Peyer's patch (tissue), 4 donors: ENCODE measurements around the gene AMBRA1. TPM values are rescaled to one million over a fixed set of nuclear protein-coding genes. Genes with fewer than 3 reads are reported as not detected.

Source experiments
- DNase-seq, 3 donors: peaks; one replicate each; pipeline ENCODE4 v3.0.0-alpha.2; 2017 to 2019
- H3K27ac ChIP-seq, 4 donors: fragments of 200-600 bp; sonication (generic); one replicate each; pipeline ENCODE4 v1.5.1; 2016 to 2019
- H3K27me3 ChIP-seq, 2 donors: fragments of 200-600 bp; sonication (generic); one replicate each; pipeline ENCODE4 v1.5.1; 2019
- H3K36me3 ChIP-seq, 3 donors: fragments of 200-600 bp; sonication (generic); one replicate each; pipeline ENCODE4 v1.5.1; 2016 to 2019
- H3K4me1 ChIP-seq, 4 donors: fragments of 200-600 bp; sonication (generic); one replicate each; pipeline ENCODE4 v1.5.1; 2016 to 2019
- H3K4me3 ChIP-seq, 4 donors: fragments of 200-600 bp; sonication (generic); 1 replicate in 3 of 4; 2 replicates in 1 of 4; pipeline ENCODE4 v1.5.1; 2016 to 2019; ENCODE audit warnings: mild to moderate bottlenecking in 1 of 4
- H3K9me3 ChIP-seq, 4 donors: fragments of 200-600 bp; sonication (generic); one replicate each; pipeline ENCODE4 v1.5.1; 2016 to 2019; ENCODE audit warnings: mild to moderate bottlenecking in 1 of 4
- POLR2A ChIP-seq, 2 donors: fragments of 450-650 bp; IDR thresholded peaks; one replicate each; pipeline ENCODE4 v1.5.1; 2017; ENCODE audit warnings: antibody characterized with exemption in 2 of 2, mild to moderate bottlenecking in 2 of 2, moderate library complexity in 2 of 2
- total RNA-seq, 4 donors: library from RNA; depleted of rRNA; stranded (reverse); fragments of >200 nt; gene quantifications; one replicate each; pipeline ENCODE4 v1.1.0, GENCODE V29; 2016
- TF ChIP-seq, protein P1 (sequence below), 6 experiments: fragments of 450-650 bp in 4 of 6; fragments of 200-600 bp in 2 of 6; sonication (generic) in 1 of 6; IDR thresholded peaks; one replicate each; pipeline ENCODE4 v1.5.1; 2017 to 2019; ENCODE audit warnings: antibody characterized with exemption in 6 of 6, mild to moderate bottlenecking in 3 of 6, moderate library complexity in 1 of 6

Gene AMBRA1, protein sequence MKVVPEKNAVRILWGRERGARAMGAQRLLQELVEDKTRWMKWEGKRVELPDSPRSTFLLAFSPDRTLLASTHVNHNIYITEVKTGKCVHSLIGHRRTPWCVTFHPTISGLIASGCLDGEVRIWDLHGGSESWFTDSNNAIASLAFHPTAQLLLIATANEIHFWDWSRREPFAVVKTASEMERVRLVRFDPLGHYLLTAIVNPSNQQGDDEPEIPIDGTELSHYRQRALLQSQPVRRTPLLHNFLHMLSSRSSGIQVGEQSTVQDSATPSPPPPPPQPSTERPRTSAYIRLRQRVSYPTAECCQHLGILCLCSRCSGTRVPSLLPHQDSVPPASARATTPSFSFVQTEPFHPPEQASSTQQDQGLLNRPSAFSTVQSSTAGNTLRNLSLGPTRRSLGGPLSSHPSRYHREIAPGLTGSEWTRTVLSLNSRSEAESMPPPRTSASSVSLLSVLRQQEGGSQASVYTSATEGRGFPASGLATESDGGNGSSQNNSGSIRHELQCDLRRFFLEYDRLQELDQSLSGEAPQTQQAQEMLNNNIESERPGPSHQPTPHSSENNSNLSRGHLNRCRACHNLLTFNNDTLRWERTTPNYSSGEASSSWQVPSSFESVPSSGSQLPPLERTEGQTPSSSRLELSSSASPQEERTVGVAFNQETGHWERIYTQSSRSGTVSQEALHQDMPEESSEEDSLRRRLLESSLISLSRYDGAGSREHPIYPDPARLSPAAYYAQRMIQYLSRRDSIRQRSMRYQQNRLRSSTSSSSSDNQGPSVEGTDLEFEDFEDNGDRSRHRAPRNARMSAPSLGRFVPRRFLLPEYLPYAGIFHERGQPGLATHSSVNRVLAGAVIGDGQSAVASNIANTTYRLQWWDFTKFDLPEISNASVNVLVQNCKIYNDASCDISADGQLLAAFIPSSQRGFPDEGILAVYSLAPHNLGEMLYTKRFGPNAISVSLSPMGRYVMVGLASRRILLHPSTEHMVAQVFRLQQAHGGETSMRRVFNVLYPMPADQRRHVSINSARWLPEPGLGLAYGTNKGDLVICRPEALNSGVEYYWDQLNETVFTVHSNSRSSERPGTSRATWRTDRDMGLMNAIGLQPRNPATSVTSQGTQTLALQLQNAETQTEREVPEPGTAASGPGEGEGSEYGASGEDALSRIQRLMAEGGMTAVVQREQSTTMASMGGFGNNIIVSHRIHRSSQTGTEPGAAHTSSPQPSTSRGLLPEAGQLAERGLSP (N-terminal part only)
- 10 to 100 TPM; 28.9 to 61.6 (median 41.6) TPM for total RNA-seq

DNA sequence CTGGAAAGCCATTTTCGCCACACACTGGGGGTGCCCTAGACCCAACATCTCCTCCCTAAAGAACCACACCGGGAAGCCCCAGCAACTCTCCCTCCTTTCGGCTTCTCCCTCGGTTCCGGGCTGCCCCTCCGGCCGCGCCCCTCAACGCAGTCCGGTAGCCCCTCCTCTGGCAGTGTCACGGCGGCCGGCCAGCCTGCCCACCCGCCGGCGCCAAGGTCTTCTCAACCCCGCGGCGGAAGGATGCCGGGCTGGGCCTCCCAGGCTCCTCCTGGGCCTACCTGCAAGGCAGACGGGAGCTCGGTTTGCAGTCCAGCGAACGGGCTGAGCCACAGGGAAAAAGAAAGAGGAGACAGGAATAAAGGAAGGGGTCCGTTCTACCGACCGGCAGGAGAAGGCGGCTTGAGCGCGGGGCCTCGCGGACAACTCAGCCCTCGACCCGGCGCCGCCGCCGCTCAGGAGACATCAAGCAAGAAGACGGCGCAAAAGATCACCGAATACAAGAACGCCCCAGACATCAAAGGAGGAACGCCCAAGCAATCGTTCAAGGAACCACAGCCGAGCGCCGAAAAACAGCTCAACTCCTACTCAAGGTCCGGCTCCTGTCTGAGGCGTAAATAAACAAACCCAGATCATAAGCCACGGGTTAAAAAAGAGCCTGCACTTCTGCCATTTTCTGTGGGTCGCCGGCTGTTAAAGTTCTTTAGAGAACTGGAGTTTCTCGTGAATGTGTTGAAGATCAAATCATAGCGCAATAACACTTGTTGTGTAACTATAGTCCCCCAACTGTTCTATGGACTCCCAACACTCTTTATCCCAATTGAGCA is at the start of gene AMBRA1:
Gene AMBRA1 (minus strand): TSS at position 474 of the 824 bp plus-strand sequence. CDS start 45,643 bp downstream, outside the sequence.
- H3K27me3 ChIP-seq: no peaks in the 10 kb centered on the region
- DNase-seq: peak; percentile 81 to 93 (median 86)
- peak within 1 kb of the TSS; percentile 21 to 79 (median 74) for H3K27ac ChIP-seq
- H3K9me3 ChIP-seq: no peaks in the 10 kb centered on the region
- H3K4me3 ChIP-seq: peak within 1 kb of the TSS; percentile 61 to 86 (median 74)
- H3K4me1 ChIP-seq: peaks cover 0 to 41% (median 4%) of the 10 kb centered on the region in 4 donors
- H3K36me3 ChIP-seq: no peaks in the 10 kb centered on the region
- TF ChIP-seq, protein P1, sequence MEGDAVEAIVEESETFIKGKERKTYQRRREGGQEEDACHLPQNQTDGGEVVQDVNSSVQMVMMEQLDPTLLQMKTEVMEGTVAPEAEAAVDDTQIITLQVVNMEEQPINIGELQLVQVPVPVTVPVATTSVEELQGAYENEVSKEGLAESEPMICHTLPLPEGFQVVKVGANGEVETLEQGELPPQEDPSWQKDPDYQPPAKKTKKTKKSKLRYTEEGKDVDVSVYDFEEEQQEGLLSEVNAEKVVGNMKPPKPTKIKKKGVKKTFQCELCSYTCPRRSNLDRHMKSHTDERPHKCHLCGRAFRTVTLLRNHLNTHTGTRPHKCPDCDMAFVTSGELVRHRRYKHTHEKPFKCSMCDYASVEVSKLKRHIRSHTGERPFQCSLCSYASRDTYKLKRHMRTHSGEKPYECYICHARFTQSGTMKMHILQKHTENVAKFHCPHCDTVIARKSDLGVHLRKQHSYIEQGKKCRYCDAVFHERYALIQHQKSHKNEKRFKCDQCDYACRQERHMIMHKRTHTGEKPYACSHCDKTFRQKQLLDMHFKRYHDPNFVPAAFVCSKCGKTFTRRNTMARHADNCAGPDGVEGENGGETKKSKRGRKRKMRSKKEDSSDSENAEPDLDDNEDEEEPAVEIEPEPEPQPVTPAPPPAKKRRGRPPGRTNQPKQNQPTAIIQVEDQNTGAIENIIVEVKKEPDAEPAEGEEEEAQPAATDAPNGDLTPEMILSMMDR (IDR thresholded peaks at IDR 0.05): no peak
- TF ChIP-seq POLR2A (IDR thresholded peaks at IDR 0.05): peak; percentile 37 to 70

DNA sequence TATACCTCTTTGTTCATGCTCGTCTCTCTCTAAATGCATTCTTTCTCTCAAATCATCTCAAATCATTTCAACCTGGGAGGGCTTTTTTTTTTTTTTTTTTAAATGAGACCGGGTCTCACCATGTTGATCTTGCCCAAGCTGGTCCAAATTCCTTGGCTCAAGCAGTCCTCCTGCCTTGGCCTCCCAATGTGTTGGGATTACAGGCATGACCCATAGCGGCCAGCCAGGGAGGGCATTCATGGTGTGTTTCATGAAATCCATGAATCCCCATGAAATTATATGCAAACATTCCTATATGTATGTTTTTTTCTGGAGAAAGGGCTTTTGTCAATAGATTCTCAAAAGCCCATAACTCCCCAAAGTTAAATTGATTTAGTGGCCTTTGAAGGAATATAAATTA is 49.7 kb upstream of the AMBRA1 start:
- TF ChIP-seq, protein P1 (IDR thresholded peaks at IDR 0.05): no peak
- TF ChIP-seq POLR2A (IDR thresholded peaks at IDR 0.05): no peak
- no peak overlapping the region for H3K27ac ChIP-seq
- peaks cover 0 to 48% (median 0%) of the 10 kb centered on the region in 3 donors for H3K36me3 ChIP-seq
- H3K27me3 ChIP-seq: no peaks in the 10 kb centered on the region
- no peak overlapping the region for H3K4me3 ChIP-seq
- peaks cover 0 to 9% (median 0%) of the 10 kb centered on the region in 4 donors for H3K4me1 ChIP-seq
- H3K9me3 ChIP-seq: no peaks in the 10 kb centered on the region
- DNase-seq: no peak

DNA sequence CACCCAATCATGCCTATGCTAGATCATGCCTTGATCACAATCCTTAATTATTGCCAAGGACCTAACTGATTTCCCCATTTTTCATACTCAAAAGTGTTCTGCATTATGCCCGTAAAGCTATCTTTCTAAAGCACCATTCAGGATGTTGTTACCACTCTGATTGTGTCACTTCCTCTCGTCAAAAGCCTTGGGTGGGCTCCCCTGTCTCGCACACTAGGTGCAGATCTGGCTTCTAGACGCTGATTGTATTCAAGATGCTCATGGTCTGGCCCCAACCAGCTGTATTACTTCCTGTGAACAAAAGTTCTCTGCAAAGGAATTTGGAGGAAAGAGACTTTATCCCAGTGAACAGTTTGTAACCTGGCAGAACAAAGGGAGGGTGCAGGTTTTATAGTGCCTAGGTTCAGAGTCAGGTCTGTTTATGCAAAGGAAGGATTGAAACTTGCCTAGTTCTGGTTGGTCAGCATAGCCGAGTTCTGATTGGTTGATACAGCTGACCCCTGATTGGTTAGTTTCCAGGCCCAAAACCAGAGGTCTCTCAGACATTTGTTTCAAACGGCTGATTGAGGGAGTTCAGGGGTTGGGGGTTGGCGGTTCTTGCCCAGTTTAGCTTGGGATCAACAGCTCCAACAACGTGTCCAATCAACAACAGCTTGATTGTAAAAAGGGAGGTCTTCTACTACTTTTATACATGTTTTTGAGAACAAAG is 49.0 kb upstream of the AMBRA1 start:
- DNase-seq: no peak
- Histone ChIP-seq H3K9me3 (no peaks in the 10 kb centered on the region), H3K27me3 (no peaks in the 10 kb centered on the region), H3K36me3 (peaks cover 0 to 40% (median 0%) of the 10 kb centered on the region in 3 donors), H3K27ac (no peak overlapping the region), H3K4me1 (peaks cover 0 to 9% (median 0%) of the 10 kb centered on the region in 4 donors), H3K4me3 (no peak overlapping the region)
- TF ChIP-seq, protein P1 (IDR thresholded peaks at IDR 0.05): no peak
- no peak for TF ChIP-seq POLR2A (IDR thresholded peaks at IDR 0.05)

DNA sequence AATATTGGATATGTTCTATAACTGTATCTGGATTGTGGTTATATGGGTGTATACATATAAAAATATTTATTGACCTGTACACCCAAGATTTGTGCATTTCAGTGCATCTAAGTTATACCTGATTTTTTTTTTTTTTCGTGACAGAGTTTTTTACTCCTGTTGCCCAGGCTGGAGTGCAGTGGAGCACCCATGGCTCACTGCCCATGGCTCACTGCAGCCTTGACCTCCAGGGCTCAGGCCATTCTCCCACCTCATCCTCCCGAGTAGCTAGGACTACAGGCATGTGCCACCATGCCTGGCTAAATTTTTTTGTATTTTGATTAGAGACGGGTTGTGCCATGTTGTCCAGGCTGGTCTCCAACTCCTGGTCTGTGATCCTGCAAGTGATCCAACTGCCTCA is 47.8 kb upstream of the AMBRA1 start:
- Histone ChIP-seq H3K4me1 (peaks cover 0 to 9% (median 0%) of the 10 kb centered on the region in 4 donors), H3K9me3 (no peaks in the 10 kb centered on the region), H3K4me3 (no peak overlapping the region), H3K27me3 (no peaks in the 10 kb centered on the region), H3K27ac (no peak overlapping the region), H3K36me3 (peaks cover 0 to 30% (median 0%) of the 10 kb centered on the region in 3 donors)
- no peak for DNase-seq
- TF ChIP-seq, protein P1 (IDR thresholded peaks at IDR 0.05): no peak
- TF ChIP-seq POLR2A (IDR thresholded peaks at IDR 0.05): no peak
